NCI-H128 (cell line): ENCODE results near the gene KCNN1.
A peak's percentile ranks its signal among the peaks of the same experiment; 100 is the strongest.
"Not testable (repeated sequence)": the region's sequence is repeated elsewhere in the genome, so short reads cannot be mapped to it uniquely, and the experiment has no call there.

ENCODE experiments used
- DNase-seq: peaks from one replicate; lab custom pipeline; 2025; ENCODE audit not compliant: unreplicated experiment; lab: John Stamatoyannopoulos, UW

KCNN1 gene

DNA sequence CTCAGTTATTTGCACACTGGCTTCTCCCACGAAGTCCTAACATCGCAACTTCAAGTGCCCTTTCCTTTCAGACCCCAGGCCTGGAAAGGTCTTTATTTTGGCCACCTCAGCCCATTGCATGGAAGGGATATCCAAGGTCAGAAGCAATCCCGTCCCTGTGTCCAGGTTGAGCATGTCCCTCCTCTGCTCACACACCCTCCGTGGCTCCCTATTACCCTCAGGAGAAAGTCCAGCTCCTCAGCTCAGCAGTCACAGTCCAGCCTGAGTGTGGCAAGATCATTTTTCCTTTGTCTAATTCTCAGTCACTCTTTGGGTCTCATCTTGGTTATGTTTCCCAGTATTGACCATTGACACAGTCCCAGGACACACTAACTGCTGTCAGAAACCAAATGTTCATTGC is 60.2 kb downstream of the KCNN1 start:
- DNase-seq, result no peak

DNA sequence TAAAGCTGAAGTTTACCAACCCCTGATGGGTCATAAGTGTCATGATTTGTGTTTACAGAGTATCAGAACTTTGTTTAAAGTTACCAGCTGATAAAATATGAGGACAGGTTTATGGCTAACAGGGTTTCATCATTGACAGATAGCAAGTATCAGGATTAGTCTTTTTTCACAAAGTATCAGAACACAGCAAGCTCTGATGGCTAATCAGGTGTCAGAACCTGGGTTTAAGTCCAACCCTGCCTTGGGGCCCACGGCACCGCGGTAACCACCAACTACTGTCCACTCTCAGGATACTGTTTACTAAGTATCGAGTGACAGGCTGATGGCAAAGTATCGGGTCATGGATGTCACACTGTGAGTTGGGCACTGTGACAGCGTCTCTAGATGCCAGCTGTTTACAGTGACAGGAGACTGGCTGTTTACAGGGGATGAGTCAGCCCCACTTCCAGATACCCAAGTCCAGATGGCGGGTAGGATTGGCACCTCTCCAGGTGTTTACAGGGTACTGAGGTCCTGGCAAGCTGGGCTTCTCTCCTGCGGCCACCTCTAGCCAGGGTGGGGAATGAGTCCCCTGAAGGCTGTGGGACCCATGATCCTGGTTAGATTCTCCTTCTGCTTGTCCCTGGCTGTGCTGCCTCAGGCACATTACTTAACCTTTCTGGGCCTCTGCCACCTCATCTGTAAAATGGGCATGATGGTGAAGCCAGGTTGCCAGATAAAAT is 62.9 kb downstream of the KCNN1 start:
- no peak for DNase-seq

DNA sequence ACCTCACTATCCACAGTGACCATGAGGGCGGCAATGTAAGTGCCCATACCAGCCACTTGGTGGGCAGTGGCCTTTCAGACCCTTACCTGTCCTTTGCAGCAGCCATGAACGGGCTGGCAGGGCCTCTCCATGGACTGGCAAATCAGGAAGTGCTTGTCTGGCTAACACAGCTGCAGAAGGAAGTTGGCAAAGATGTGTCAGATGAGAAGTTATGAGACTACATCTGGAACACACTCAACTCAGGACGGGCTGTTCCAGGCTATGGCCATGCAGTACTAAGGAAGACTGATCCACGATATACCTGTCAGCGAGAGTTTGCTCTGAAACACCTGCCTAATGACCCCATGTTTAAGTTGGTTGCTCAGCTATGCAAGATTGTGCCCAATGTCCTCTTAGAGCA is 64.5 kb downstream of the KCNN1 start:
- not testable (repeated sequence) for DNase-seq

DNA sequence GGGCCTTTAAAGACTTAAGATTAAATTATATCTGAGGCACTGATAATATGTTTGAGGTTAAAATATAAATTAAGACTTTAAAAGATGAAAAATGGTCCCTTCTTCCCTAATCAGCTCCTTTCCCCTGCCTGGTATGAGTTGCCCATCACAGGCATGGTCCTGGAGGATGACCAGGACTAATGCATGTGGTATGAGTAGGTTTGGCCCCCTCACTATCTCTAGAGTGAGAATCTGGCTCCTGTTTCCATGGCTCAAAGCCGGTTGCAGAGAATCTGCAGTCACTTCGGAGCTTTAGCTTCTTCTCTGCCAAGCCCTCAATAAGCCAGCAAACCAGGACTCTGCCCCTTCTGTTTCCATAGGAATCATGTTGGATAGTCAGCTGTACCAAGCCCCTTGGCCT is 65.2 kb downstream of the KCNN1 start:
- not testable (repeated sequence) for DNase-seq

DNA sequence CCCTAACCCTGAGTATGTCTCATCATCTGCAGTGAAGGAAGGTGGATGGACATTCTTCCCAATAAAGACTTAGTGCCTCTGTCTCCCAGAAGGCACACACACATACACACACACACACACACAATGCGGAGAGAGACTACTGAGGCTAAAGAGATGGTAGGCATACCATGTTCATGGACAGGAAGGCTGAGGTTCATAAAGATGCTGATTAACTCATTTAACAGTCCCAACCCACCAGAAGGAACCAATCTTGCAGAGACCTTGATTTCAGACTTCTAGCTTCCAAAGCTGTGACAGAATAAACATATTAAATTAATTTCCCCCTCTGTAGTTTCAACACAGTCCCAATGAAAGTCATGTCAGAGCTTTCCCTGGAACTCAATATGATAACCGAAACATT is 74.1 kb downstream of the KCNN1 start:
- DNase-seq, result no peak

DNA sequence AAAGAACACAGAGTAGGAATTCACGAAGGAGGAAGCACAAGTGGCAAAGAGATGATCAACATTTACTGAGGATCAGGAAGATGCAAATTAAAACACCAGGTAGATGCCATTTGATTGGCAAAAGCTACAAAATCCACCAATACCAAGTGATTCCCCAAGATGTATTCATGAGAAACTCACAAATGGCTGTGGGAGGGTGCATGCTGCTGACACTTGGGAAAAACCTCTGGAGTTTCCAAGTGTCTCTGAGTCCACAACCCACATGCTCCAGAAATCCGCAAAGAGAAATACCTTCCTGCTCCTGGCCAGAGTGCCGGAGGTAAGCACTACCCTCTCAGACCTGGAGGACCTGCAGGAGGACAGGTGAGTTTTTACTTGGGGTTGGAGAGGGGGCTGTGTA is 76.8 kb downstream of the KCNN1 start:
- no peak for DNase-seq

DNA sequence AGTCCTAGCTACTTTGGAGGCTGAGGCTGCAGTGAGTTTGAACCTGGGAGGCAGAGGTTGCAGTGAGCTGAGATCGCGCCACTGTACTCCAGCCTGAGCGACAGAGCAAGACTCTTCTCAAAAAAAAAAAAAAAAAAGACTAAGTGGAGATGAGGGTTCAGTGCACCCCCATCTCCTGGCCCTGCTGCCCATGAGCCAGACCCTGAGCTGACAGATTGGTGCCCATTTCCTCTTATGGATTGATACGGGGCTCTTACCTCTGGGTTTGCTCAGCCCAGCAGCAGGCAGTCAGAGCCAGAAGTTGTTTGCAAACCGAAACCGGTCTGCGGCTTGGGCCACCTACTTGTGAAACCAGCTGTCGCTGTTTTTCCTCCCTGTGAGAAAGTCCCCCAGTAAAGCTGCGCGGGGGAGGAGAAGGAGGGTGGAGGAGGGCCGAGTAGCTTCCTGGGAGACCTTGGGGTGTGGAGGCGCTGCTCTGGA is 78.0 kb downstream of the KCNN1 start:
- peak; percentile 20 for DNase-seq

DNA sequence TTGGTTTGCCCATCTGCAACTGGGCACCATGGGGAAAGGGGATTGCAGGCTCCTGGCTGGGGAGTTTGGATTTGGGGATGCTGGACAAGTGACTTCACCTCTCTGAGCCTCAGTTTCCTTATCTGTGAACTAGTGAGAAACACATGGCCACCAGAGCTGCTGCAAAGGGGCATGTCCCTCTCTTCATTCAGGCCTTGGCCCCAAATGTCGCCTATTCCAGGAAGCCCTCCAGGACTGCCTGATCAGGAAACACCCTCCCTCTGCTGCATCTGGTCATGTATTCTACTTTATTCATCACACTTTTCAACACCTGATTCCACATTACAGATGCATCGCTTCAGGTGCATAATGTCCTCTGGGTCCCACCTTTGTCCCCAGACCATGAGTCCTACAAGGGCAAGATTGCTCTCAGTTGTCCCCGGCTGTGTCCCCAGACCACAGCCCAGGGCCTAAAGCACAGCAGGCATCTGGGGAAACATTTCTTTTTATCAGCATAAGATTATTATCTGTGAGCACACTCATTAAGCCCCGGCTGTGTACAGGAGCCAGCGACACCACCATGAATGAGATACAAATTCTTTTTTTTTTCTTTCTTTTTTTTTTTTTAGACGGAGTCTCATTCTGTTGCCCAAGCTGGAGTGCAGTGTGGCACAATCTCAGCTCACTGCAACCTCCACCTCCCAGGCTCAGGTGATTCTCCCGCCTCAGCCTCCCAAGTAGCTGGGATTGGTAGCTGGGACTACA is 78.6 kb downstream of the KCNN1 start:
- DNase-seq, result no peak

DNA sequence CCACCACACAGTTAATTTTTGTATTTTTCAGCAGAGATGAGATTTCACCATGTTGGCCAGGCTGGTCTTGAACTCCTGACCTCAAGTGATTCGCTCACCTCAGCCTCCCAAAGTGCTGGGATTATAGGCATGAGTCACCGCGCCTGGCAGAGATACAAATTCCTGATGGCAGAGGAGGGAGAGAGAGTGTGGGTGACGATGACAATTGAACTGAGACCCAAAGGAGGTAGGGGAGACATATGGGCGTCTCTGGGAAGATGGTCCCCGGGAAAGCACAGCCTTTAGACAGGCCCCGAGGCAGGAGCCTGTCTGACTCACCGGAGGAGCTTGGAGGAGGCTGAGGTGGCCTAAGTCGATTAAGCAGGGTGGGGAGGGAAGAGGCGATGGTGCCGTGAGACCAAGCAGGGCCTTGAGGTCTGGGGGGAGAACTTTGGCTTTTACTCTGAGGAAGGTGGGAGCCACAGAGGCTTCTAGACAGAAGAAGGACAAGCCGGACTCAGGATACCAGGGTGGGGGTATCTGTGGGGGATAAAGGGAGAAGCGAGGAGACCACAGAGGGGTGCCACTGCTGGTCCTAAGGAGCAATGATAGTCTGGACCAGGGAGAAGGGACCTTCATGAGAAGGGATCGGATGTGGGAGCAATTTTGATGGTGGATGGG is 79.3 kb downstream of the KCNN1 start:
- DNase-seq, result no peak

DNA sequence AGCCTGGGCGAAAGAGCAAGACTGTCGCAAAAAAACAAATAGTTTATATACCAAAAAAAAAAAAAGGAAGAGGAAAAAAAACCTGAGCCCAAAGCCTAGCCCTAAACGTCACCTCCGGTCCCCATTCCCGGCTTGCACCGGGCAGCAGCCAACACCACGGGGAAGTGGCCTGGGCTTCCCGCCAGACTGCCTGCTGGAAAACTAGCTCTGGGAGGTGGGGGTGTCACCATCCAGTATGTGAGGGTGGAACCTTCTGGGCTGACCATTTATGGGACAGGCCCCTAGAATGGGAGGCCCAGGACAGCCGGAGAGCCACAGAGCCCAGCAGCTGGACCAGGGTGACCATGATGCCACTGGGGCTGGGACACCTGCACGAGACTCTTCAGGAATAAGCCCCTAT is 82.5 kb downstream of the KCNN1 start:
- DNase-seq, result no peak
